Measurements from ENCODE around the gene S100A3. TPM values are rescaled to one million over a fixed set of nuclear protein-coding genes. Genes with fewer than 3 reads are reported as not detected.

The S100A3 gene
- total and polyA plus RNA-seq, 2 of the 13 experiments (the other 11 are each of a cell fraction or from before 2014, with no cell fraction given), result 2.5 to 4.5 TPM

DNA sequence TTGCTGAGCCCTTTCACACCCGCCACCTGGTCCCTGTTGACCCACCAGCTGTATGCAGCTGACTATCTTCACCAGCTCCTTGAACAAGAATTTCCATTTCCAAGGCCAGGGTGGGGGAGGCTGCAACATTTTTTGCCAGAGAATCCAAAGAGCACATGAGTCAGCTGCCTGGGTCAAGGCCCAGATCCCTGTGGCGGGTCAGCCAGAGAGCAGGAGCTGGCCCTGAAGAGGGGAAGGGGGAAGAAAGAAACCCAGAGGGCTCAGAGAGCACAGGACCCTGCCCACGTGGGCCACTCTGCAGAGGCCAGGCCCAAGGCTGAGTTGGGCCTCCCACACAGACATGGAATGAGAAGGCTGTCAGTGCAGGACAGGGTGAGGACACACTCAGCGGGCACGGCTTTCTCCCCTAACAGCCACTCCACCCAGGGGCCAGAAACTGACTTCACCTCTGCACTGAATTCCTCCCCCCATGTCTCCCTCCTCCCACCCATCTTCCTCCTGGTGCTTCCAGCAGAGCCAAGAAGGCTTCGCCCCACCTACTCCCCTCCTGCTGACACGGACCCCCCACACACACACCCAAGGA, 42.1 kb downstream of the S100A3 start (continued):
- 0 out of 2 replicates have a peak, but pooled peaks have one; percentile 37 for TF ChIP-seq RXRB (CRISPR knock-in tag; IDR thresholded peaks at IDR 0.05; ENCODE audit: borderline replicate concordance)
- no peak for TF ChIP-seq SMARCE1 (IDR thresholded peaks at IDR 0.05; ENCODE audit: borderline replicate concordance)
- TF ChIP-seq ZNF496 (CRISPR knock-in tag; IDR thresholded peaks at IDR 0.05; ENCODE audit: insufficient replicate concordance), result no peak
- no peak for TF ChIP-seq POLR2AphosphoS2 (IDR thresholded peaks at IDR 0.05; ENCODE audit: low read depth, low read length)
- TF ChIP-seq RARA (CRISPR knock-in tag; IDR thresholded peaks at IDR 0.05), result peak; percentile 87
- no peak for TF ChIP-seq ZNF562 (CRISPR knock-in tag; IDR thresholded peaks at IDR 0.05; ENCODE audit: borderline replicate concordance)
- peak; percentile 92 for TF ChIP-seq FOSL2 (CRISPR knock-in tag; IDR thresholded peaks at IDR 0.05)
- TF ChIP-seq THAP9 (CRISPR knock-in tag; IDR thresholded peaks at IDR 0.05; ENCODE audit: borderline replicate concordance), result peak; percentile 24; the same call in 1 of the 2 replicates
- no peak for TF ChIP-seq ZNF180 (CRISPR knock-in tag; IDR thresholded peaks at IDR 0.05; ENCODE audit: borderline replicate concordance, low read depth)
- TF ChIP-seq NFYB (CRISPR knock-in tag; IDR thresholded peaks at IDR 0.05), result no peak
- TF ChIP-seq MED13 (CRISPR knock-in tag; IDR thresholded peaks at IDR 0.05), result no peak
- no peak for TF ChIP-seq GABPA (IDR thresholded peaks at IDR 0.05; ENCODE audit: low read depth, low read length)
- TF ChIP-seq GABPA (CRISPR knock-in tag; IDR thresholded peaks at IDR 0.05; ENCODE audit: low read depth), result no peak
- peak; percentile 73 for TF ChIP-seq ARID5B (CRISPR knock-in tag; IDR thresholded peaks at IDR 0.05)
- TF ChIP-seq ZNF678 (CRISPR knock-in tag; IDR thresholded peaks at IDR 0.05), result no peak
- no peak for TF ChIP-seq ZNF225 (CRISPR knock-in tag; IDR thresholded peaks at IDR 0.05)
- TF ChIP-seq PRDM15 (CRISPR knock-in tag; IDR thresholded peaks at IDR 0.05), result no peak
- peak; percentile 55; the same call in 1 of the 2 replicates for TF ChIP-seq HNF4G (IDR thresholded peaks at IDR 0.05; ENCODE audit: borderline replicate concordance, low read depth, low read length)
- TF ChIP-seq HNF4G (CRISPR knock-in tag; IDR thresholded peaks at IDR 0.05; ENCODE audit: borderline replicate concordance, low read depth), result no peak

All from HepG2 (cell line).